PFSK-1 (cell line): ENCODE results near the gene PRICKLE4.

ENCODE experiments used
- FOXP2 ChIP-seq: optimal IDR thresholded peaks from 2 replicates; pipeline ENCODE3; 2011; ENCODE audit warnings: borderline replicate concordance, control low read depth, inconsistent platforms; ENCODE audit not compliant: insufficient read depth; ENCODE audit errors: extremely low read length, extremely low read depth
- POLR2AphosphoS5 ChIP-seq: IDR thresholded peaks from 2 replicates; pipeline ENCODE4 v1.6.1; 2012; ENCODE audit warnings: low read depth, mild to moderate bottlenecking, control low read depth, low read length, moderate library complexity
- REST ChIP-seq, 2 experiments: IDR thresholded peaks; 2 replicates each; pipeline versions ENCODE4 v1.6.1 to v1.8.0; 2011 to 2012; ENCODE audit warnings: low read depth in 2 of 2, low read length in 2 of 2, control low read depth in 1 of 2, inconsistent platforms in 1 of 2, mild to moderate bottlenecking in 1 of 2, moderate library complexity in 1 of 2; ENCODE audit not compliant: insufficient read depth in 1 of 2
- SIN3A ChIP-seq: IDR thresholded peaks from 2 replicates; pipeline ENCODE4 v1.6.1; 2012; ENCODE audit warnings: mild to moderate bottlenecking, low read length, moderate library complexity, borderline replicate concordance; ENCODE audit not compliant: insufficient read depth
- TAF1 ChIP-seq: IDR thresholded peaks from 2 replicates; pipeline ENCODE4 v1.6.1; 2012; ENCODE audit warnings: low read length, control low read depth, borderline replicate concordance; ENCODE audit not compliant: insufficient read depth

The PRICKLE4 gene

GRCh38 chr6:41736800-41737555, 43.6 kb upstream of the PRICKLE4 start:
- no peak for TF ChIP-seq SIN3A
- TF ChIP-seq REST (IDR thresholded peaks at IDR 0.05; ENCODE audit: insufficient read depth in 1 of 2, low read depth in 2 of 2, low read length in 2 of 2) = no peak
- no peak for TF ChIP-seq POLR2AphosphoS5
- no peak for TF ChIP-seq TAF1
- TF ChIP-seq FOXP2 = no peak

- no peak for TF ChIP-seq FOXP2
- no peak for TF ChIP-seq REST (IDR thresholded peaks at IDR 0.05; ENCODE audit: insufficient read depth in 1 of 2, low read depth in 2 of 2, low read length in 2 of 2)
- no peak for TF ChIP-seq SIN3A
- no peak for TF ChIP-seq POLR2AphosphoS5
- TF ChIP-seq TAF1 = no peak
These were observed 42.9 kb upstream of the PRICKLE4 start for GRCh38 chr6:41737591-41738130.

- TF ChIP-seq REST (IDR thresholded peaks at IDR 0.05; ENCODE audit: insufficient read depth in 1 of 2, low read depth in 2 of 2, low read length in 2 of 2) = no peak
- no peak for TF ChIP-seq POLR2AphosphoS5
- TF ChIP-seq SIN3A = no peak
- TF ChIP-seq FOXP2 = no peak
- no peak for TF ChIP-seq TAF1
These were observed 41.5 kb upstream of the PRICKLE4 start for GRCh38 chr6:41739041-41739440.

GRCh38 chr6:41740366-41741162, 40.0 kb upstream of the PRICKLE4 start:
- no peak for TF ChIP-seq SIN3A
- no peak for TF ChIP-seq TAF1
- TF ChIP-seq POLR2AphosphoS5 = no peak
- no peak for TF ChIP-seq REST (IDR thresholded peaks at IDR 0.05; ENCODE audit: insufficient read depth in 1 of 2, low read depth in 2 of 2, low read length in 2 of 2)
- TF ChIP-seq FOXP2 = no peak
